IMR-90 (cell line): ENCODE data around the gene ZC3H7B.

ENCODE experiments used
- CEBPB ChIP-seq: IDR thresholded peaks from 2 replicates; pipeline ENCODE4 v1.6.1; 2012; ENCODE audit warnings: low read depth, low read length, improper control_type of control experiment
- RAD21 ChIP-seq: IDR thresholded peaks from 2 replicates; pipeline ENCODE4 v1.6.1; 2012; ENCODE audit warnings: low read length, improper control_type of control experiment
- RCOR1 ChIP-seq: IDR thresholded peaks from 2 replicates; pipeline ENCODE4 v1.6.1; 2012; ENCODE audit warnings: mild to moderate bottlenecking, low read length, improper control_type of control experiment; ENCODE audit not compliant: insufficient replicate concordance
- TF ChIP-seq, protein P1 (sequence below): conservative IDR thresholded peaks from 2 replicates; pipeline ENCODE4 v1.5.1; 2012; ENCODE audit warnings: mild to moderate bottlenecking, low read depth, low read length, improper control_type of control experiment

DNA sequence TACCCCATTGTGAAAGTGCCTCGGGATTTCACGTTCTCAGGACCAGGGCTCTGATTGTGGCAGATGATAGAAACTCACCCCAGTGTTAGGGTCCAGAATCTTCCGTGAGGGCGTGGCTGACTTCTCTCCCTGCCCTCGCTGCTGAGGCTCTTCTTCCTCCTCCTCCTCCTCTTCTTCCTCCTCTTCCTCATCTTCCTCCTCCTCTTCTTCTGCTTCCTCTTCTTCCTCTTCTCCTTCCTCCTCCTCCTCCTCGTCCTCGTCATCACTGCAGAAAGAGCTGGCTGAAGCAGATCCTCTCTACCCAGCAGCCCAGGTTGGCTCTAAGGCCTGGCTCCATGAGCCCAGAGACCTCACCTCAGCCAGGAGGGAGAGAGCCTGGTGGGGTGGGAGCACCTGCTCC lies 47.1 kb upstream of the ZC3H7B start:
- TF ChIP-seq, protein P1, sequence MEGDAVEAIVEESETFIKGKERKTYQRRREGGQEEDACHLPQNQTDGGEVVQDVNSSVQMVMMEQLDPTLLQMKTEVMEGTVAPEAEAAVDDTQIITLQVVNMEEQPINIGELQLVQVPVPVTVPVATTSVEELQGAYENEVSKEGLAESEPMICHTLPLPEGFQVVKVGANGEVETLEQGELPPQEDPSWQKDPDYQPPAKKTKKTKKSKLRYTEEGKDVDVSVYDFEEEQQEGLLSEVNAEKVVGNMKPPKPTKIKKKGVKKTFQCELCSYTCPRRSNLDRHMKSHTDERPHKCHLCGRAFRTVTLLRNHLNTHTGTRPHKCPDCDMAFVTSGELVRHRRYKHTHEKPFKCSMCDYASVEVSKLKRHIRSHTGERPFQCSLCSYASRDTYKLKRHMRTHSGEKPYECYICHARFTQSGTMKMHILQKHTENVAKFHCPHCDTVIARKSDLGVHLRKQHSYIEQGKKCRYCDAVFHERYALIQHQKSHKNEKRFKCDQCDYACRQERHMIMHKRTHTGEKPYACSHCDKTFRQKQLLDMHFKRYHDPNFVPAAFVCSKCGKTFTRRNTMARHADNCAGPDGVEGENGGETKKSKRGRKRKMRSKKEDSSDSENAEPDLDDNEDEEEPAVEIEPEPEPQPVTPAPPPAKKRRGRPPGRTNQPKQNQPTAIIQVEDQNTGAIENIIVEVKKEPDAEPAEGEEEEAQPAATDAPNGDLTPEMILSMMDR, result no peak
- TF ChIP-seq RCOR1 (no peak), CEBPB (no peak), RAD21 (no peak)
